HG03460 (cell line): ENCODE results near the gene TUBD1.

Source experiments
- ATAC-seq: cut with Tn5 transposase; IDR thresholded peaks from one replicate; pipeline ENCODE4 v1.9.1; 2021; ENCODE audit not compliant: unreplicated experiment

Gene TUBD1

GRCh38 chr17:59827721-59828477 lies 64.8 kb downstream of the TUBD1 start:
- ATAC-seq = peak; percentile 32

- no peak for ATAC-seq
These were observed 65.9 kb downstream of the TUBD1 start for GRCh38 chr17:59826706-59827453.

- ATAC-seq = no peak
These were observed 67.0 kb downstream of the TUBD1 start for GRCh38 chr17:59825533-59826322.

GRCh38 chr17:59815965-59816364 lies 76.8 kb downstream of the TUBD1 start:
- ATAC-seq = no peak

- no peak for ATAC-seq
These were observed 78.1 kb downstream of the TUBD1 start for GRCh38 chr17:59814685-59815084.

- ATAC-seq = no peak
These were observed 78.5 kb downstream of the TUBD1 start for GRCh38 chr17:59814276-59814675.

GRCh38 chr17:59812139-59812538 lies 80.6 kb downstream of the TUBD1 start:
- no peak for ATAC-seq

- no peak for ATAC-seq
These were observed 81.5 kb downstream of the TUBD1 start for GRCh38 chr17:59811209-59811608.

- ATAC-seq = no peak
These were observed 81.9 kb downstream of the TUBD1 start for GRCh38 chr17:59810894-59811153.
